ENCODE results near the gene UGT1A9.

UGT1A9 gene

GRCh38 chr2:233676046-233676445, 4.3 kb downstream of the UGT1A9 start:
- in situ Hi-C loops (cut with MboI; ENCODE audit: low pct_unique_long_range_greater_than_20kb, low sequenced_read_pairs, unreplicated experiment): no loop called here
- DNase-seq (ENCODE audit: low spot score): no peak
- no peak for TF ChIP-seq CTCF (IDR thresholded peaks at IDR 0.05; ENCODE audit: extremely low read depth, insufficient read depth, missing control alignments)

GRCh38 chr2:233679196-233679595, 7.5 kb downstream of the UGT1A9 start:
- no peak for DNase-seq (ENCODE audit: low spot score)
- TF ChIP-seq CTCF (IDR thresholded peaks at IDR 0.05; ENCODE audit: extremely low read depth, insufficient read depth, missing control alignments): no peak
- in situ Hi-C loops (cut with MboI; ENCODE audit: low pct_unique_long_range_greater_than_20kb, low sequenced_read_pairs, unreplicated experiment): no loop called here

GRCh38 chr2:233680361-233681045, 8.8 kb downstream of the UGT1A9 start:
- in situ Hi-C loops (cut with MboI; ENCODE audit: low pct_unique_long_range_greater_than_20kb, low sequenced_read_pairs, unreplicated experiment): no loop called here
- DNase-seq (ENCODE audit: low spot score): no peak
- no peak for TF ChIP-seq CTCF (IDR thresholded peaks at IDR 0.05; ENCODE audit: extremely low read depth, insufficient read depth, missing control alignments)

GRCh38 chr2:233681521-233682099, 9.9 kb downstream of the UGT1A9 start, which contains the start of gene UGT1A7:
Gene UGT1A7 (plus strand): TSS chr2:233681901. CDS start chr2:233681938, 37 bp downstream.
- TF ChIP-seq CTCF (IDR thresholded peaks at IDR 0.05; ENCODE audit: extremely low read depth, insufficient read depth, missing control alignments): no peak
- in situ Hi-C loops (cut with MboI; ENCODE audit: low pct_unique_long_range_greater_than_20kb, low sequenced_read_pairs, unreplicated experiment): no loop called here
- DNase-seq (ENCODE audit: low spot score): no peak

- no peak for TF ChIP-seq CTCF (IDR thresholded peaks at IDR 0.05; ENCODE audit: extremely low read depth, insufficient read depth, missing control alignments)
- in situ Hi-C loops (cut with MboI; ENCODE audit: low pct_unique_long_range_greater_than_20kb, low sequenced_read_pairs, unreplicated experiment): no loop called here
- no peak for DNase-seq (ENCODE audit: low spot score)
Observed at GRCh38 chr2:233684640-233685039, 12.9 kb downstream of the UGT1A9 start.

GRCh38 chr2:233686928-233687327, 15.2 kb downstream of the UGT1A9 start:
- TF ChIP-seq CTCF (IDR thresholded peaks at IDR 0.05; ENCODE audit: extremely low read depth, insufficient read depth, missing control alignments): no peak
- in situ Hi-C loops (cut with MboI; ENCODE audit: low pct_unique_long_range_greater_than_20kb, low sequenced_read_pairs, unreplicated experiment): no loop called here
- no peak for DNase-seq (ENCODE audit: low spot score)
